Kidney epithelial cell (primary cell): ENCODE measurements around the gene TMEM74B. TPM values are rescaled to one million over a fixed set of nuclear protein-coding genes. Genes with fewer than 3 reads are reported as not detected.
"Not testable (repeated sequence)": the region's sequence is repeated elsewhere in the genome, so short reads cannot be mapped to it uniquely, and the experiment has no call there.

ENCODE experiments used
- DNase-seq: peaks from one replicate; pipeline ENCODE4 v3.0.0-alpha.2; 2010; ENCODE audit warnings: low read depth
- H3K27me3 ChIP-seq: 2 replicates; pipeline ENCODE4 v1.6.0; 2011; ENCODE audit warnings: low read length; ENCODE audit not compliant: control insufficient read depth, insufficient read depth
- H3K36me3 ChIP-seq: 2 replicates; pipeline ENCODE4 v1.5.1; 2011; ENCODE audit warnings: low read length; ENCODE audit not compliant: control insufficient read depth, insufficient read depth
- H3K4me3 ChIP-seq: 2 replicates; pipeline ENCODE4 v1.5.1; 2011; ENCODE audit warnings: low read depth, mild to moderate bottlenecking, control low read depth, low read length
- total RNA-seq: library from RNA; depleted of rRNA; stranded (reverse); fragments of >200 nt; gene quantifications from 2 replicates; pipeline ENCODE4 v1.2.3, GENCODE V29; 2015
- TF ChIP-seq, protein P1 (sequence below): IDR thresholded peaks from 2 replicates; pipeline ENCODE4 v1.5.1; 2011; ENCODE audit warnings: mild to moderate bottlenecking, moderate library complexity, low read length, control low read depth, inconsistent platforms; ENCODE audit not compliant: insufficient read depth, poor library complexity, severe bottlenecking

Gene TMEM74B
- total RNA-seq, 1 donor from 2014 or later = 4.5 TPM

DNA sequence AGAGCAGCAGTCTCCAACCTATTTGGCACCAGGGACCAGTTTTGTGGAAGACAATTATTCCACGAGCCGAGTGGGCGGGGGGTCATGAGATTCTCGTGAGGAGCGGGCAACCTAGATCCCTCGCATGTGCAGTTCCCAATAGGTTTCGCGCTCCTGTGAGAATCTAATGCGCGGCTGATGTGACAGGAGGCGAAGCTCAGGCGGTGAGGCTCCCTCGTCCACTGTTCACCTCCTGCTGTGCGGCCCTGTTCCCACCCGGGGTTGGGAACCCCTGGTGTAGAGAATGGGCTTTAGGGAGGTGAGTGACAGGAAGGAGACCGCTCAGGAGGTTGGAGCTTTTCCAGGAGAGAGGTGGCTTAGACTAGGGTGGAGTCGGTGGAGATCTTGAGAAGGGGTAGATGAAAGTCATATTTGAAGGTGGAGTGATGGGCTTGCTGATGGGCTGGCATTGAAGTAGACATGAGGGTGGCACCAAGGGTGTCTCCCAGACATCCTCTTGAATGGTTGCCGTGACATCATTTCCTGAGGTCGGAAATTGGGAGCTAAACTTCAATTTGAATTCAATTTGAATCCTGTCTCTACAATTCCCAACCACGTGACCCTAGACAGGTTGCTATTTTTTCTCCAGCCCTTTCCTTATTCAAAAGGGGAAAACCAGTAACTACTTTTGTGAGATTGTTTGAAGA is 39.6 kb upstream of the TMEM74B start:
- TF ChIP-seq, protein P1, sequence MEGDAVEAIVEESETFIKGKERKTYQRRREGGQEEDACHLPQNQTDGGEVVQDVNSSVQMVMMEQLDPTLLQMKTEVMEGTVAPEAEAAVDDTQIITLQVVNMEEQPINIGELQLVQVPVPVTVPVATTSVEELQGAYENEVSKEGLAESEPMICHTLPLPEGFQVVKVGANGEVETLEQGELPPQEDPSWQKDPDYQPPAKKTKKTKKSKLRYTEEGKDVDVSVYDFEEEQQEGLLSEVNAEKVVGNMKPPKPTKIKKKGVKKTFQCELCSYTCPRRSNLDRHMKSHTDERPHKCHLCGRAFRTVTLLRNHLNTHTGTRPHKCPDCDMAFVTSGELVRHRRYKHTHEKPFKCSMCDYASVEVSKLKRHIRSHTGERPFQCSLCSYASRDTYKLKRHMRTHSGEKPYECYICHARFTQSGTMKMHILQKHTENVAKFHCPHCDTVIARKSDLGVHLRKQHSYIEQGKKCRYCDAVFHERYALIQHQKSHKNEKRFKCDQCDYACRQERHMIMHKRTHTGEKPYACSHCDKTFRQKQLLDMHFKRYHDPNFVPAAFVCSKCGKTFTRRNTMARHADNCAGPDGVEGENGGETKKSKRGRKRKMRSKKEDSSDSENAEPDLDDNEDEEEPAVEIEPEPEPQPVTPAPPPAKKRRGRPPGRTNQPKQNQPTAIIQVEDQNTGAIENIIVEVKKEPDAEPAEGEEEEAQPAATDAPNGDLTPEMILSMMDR = no peak
- H3K36me3 ChIP-seq = no peaks in the 10 kb centered on the region
- DNase-seq = no peak
- H3K4me3 ChIP-seq = no peak overlapping the region
- H3K27me3 ChIP-seq = no peaks in the 10 kb centered on the region

DNA sequence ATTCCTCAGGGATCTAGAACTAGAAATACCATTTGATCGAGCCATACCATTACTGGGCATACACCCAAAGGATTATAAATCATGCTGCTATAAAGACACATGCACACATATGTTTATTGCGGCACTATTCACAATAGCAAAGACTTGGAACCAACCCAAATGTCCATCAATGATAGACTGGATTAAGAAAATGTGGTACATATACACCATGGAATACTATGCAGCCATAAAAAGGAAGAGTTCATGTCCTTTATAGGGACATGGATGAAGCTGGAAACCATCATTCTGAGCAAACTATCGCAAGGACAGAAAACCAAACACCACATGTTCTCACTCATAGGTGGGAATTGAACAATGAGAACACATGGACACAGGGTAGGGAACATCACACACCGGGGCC is 38.0 kb upstream of the TMEM74B start:
- not testable (repeated sequence) for H3K4me3 ChIP-seq, H3K27me3 ChIP-seq, DNase-seq, H3K36me3 ChIP-seq

DNA sequence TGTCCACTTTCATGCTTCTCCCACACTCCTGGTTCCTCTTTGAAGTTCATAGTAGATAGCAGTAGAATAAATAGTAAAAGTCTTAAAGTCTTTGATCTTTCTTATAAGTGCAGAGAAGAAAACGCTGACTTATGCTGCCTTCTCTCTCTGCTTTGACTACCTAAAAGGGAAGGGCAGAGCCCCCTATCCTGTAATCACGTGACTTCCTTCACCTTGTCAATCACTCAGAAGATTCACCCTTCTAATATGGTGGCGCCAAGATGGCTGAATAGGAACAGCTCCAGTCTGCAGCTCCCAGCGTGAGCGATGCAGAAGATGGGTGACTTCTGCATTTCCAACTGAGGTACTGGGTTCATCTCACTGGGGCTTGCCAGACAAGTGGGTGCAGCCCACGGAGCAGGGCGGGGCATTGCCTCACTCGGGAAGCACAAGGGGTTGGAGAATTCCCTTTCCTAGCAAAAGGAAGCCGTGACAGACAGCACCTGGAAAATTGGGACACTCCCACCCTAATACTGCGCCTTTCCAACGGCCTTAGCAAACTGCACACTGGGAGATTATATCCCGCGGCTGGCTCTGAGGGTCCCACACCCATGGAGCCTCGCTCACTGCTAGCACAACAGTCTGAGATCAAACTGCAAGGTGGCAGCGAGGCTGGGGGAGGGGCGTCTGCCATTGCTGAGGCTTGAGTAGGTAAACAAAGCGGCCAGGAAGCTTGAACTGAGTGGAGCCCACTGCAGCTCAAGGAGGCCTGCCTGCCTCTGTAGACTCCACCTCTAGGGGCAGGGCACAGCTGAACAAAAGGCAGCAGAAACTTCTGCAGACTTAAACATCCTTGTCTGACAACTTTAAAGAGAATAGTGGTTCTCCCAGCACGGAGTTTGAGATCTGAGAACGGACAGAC is 32.0 kb upstream of the TMEM74B start:
- DNase-seq, H3K27me3 ChIP-seq, H3K4me3 ChIP-seq, H3K36me3 ChIP-seq: not testable (repeated sequence)

DNA sequence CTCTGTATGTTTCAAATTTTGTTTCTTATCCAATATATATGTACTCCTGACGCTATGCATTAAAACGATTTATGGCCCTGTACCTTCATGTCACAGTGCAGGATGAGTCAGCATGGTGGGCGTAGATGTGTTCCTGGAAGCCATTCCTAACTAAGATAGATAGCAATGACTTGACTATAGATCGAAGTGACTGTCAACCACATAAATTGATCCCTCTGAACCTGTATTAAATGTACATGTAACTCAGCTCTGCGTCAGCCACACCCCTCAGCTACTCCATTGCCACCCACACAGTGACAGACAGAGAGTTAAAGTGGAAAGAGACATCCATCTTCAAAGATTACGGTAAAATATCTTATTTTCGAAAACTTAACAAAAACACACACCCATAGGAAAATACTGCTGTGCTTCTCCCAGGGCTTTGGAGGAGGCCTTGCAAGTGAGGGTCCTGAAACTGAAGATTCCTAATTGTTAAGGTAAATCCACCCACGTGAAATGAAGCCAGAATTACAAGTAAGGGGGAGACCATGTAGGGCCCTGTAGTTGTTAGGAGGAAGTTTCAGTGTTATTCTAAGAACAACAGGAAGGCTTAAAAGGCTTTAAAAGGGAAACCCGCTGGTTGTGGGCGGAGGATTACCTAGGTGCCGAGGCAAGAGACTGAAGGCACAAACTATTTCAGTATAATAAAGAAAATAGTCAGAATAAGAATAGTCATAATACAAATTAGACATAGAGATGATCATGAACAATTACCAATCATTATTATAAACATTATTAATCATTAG is 30.8 kb upstream of the TMEM74B start:
- Histone ChIP-seq H3K36me3 (no peaks in the 10 kb centered on the region), H3K27me3 (no peaks in the 10 kb centered on the region), H3K4me3 (no peak overlapping the region)
- TF ChIP-seq, protein P1 = no peak
- DNase-seq = no peak

DNA sequence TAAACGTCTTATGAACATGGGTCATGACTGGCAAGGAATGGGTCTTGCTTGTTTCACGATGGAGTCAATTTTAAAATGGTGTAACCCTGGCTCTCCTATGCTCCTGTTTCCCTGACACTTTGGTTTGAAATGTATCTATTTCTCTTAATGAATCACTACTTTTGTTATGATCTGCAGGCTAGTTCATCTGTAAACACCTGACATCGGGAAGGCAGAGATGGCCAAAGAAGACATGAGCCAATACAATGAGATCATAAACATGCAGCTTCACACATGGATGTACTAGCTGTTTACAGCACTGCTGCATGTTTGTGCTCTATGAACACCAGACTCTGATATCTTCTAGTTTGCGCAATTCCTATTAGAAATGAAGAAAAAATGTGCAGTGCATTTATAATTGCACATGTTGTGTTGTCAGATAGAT is 30.1 kb upstream of the TMEM74B start:
- DNase-seq = no peak
- Histone ChIP-seq H3K4me3 (no peak overlapping the region), H3K27me3 (peaks cover under 1% of the 10 kb centered on the region), H3K36me3 (no peaks in the 10 kb centered on the region)
- TF ChIP-seq, protein P1 = no peak

DNA sequence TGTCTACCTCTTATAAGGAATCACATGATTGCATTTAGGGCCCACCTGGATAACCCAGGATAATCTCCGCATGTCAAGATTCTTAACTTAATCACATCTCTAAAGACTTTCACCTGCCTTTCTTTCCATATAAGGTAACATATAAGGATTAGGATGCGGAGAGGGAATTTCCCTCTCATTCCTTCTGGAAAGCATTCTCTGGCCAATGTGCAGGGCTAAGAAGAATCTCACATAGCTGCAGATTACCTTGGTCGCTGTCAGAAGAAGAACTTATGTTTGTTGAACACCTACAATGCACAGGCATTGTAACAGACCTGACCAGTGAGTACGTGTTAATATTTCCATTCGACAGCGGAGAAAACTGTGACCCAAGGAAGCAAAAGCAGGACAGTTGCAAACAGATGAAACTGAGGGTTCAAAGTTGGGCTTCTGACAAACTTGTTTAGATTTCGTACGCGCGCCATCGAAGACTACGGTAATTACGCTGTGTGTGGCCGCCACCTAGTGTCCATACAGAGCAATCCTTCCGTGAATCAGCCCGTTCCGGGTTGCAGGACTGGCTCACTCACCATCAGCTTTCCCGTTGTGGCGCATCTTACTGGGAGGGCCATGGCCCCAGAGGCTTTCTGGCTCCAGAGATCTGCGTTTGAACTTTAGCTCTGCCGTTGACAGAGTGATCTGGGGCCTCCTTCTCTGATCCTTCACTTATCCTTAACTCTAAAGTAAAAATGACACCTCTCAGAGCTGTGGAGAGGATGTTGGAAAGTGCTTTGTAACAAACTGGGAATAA is 28.0 kb upstream of the TMEM74B start:
- no peak overlapping the region for H3K4me3 ChIP-seq

More for the DNA sequence above, 28.0 kb upstream of the TMEM74B start:
- Histone ChIP-seq H3K36me3 (no peaks in the 10 kb centered on the region), H3K27me3 (peaks cover 13% of the 10 kb centered on the region)
- DNase-seq = no peak
- TF ChIP-seq, protein P1 = peak; percentile 86
